ENCODE measurements around the gene NIPAL4.
"Not testable (repeated sequence)": the region's sequence is repeated elsewhere in the genome, so short reads cannot be mapped to it uniquely, and the experiment has no call there.

NIPAL4 gene
- long read RNA-seq, donor 1, result 0 reads
- long read RNA-seq, donor 2, result 0 reads
- long read RNA-seq, donor 3, result 0 reads
- long read RNA-seq, donor 4, result 0 reads
- long read RNA-seq, donor 5, result 0 reads
- long read RNA-seq, donor 6, partial matches to known transcripts, result 0 of 2 reads
- long read RNA-seq, donor 6, other reads (novel, unspliced or antisense), result 0 of 2 reads
- long read RNA-seq, donor 7, result 0 reads
- long read RNA-seq, donor 8, result 0 reads

DNA sequence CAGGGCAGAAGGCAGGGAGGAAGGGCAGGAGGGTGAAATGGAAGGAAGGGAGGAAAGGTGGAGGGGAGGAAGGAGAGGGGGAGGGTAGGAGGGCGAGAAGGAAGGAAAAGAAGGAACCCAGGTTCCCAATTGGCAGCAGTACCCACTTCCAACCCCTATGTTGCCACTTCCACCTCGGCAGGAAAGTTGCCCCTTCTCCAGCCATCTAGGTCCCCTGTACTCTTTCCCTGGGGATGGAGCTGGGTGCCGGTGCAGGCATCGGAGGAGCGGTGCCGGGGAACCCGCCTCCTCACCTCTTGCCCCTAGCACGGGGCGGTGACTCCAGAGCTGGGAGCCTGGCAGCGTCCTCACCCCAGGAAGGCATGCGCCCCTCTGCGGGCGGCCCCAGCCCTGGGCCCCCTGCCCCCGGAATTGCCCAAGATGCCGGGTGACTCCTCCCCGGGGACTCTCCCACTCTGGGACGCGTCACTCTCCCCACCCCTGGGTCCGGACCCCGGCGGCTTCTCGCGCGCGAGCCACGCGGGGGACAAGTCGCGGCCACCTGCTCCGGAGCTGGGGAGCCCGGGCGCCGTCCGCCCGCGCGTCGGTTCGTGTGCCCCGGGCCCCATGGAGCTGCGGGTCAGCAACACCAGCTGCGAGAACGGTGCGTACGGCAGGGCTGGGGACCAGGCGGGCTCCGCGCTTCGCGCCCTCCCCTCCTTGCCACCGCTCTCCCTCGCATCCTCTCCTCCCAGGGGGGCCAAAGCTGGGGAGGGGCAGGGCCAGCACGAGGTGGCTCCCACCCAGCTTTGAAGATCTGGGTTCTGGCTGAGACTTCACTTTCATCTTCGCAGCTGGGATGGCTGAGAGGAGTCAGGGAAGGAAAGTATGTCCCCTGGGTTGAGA, at the start of gene NIPAL4:
Gene NIPAL4 (plus strand): TSS at position 499 of the 885 bp plus-strand sequence. CDS start 108 bp downstream, at position 607.
- peak; percentile 61 for DNase-seq

DNA sequence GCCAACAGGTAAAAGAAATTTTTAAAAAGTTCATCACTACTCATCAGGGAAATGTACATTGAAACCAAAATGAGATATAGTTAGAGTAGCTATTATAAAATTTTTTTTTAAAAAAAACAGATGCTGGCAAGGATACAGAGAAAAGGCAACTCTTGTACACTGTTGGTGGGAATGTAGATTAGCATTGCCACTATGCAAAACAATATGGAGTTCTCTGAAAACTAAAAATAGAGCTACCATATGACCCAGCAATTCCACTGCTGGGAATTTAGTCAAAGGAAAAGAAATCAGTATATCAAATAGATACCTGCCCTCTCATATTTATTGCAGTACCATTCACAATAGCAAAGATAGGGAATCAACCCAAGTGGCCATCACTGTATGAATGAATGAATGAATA, 44.2 kb upstream of the NIPAL4 start:
- DNase-seq, result no peak

- not testable (repeated sequence) for DNase-seq
Measured at GRCh38 chr5:157419521-157419920, 40.5 kb upstream of the NIPAL4 start.

DNA sequence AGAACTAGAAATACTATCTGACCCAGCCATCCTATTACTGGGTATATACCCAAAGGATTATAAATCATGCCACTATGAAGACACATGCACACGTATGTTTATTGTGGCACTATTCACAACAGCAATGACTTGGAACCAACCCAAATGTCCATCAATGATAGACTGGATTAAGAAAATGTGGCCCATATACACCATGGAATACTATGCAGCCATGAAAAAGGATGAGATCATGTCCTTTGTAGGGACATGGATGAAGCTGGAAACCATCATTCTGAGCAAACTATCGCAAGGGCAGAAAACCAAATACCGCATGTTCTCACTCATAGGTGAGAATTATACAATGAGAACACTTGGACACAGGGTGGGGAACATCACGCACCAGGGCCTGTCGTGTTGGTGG, 30.1 kb upstream of the NIPAL4 start:
- DNase-seq, result not testable (repeated sequence)

DNA sequence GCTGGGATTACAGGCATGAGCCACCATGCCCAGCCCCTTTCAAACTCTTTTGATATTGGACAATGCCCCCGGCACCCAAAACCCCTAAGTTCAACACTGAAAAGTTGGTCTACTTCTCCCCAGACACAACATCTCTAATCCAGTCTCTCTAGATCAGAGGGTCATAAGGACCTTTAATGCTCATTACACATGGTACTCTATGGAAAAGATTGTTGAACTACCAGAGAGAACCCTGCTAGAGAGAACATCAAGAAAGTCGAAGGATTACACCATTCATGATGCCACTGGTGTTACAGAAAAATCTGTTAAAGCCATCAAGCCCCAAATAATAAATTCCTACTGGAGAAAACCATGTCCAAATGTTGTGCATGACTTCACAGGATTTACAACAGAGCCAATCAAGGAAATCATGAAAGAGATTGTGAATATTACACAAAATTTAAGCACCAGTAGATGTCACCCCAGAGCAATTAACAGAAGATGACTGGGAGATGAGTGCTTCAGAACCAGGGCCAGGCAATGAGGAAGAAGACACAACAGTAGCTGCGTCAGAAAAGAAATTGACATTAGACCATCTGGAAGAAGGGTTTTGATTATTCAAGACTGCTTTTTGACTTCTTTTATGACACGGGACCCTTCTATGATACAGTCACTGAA, 28.3 kb upstream of the NIPAL4 start:
- no peak for DNase-seq

GRCh38 chr5:157434096-157434495, 25.9 kb upstream of the NIPAL4 start:
- DNase-seq, result no peak

GRCh38 chr5:157443041-157443549, 16.9 kb upstream of the NIPAL4 start:
- DNase-seq, result peak; percentile 28

GRCh38 chr5:157444224-157444623, 15.8 kb upstream of the NIPAL4 start:
- no peak for DNase-seq

DNA sequence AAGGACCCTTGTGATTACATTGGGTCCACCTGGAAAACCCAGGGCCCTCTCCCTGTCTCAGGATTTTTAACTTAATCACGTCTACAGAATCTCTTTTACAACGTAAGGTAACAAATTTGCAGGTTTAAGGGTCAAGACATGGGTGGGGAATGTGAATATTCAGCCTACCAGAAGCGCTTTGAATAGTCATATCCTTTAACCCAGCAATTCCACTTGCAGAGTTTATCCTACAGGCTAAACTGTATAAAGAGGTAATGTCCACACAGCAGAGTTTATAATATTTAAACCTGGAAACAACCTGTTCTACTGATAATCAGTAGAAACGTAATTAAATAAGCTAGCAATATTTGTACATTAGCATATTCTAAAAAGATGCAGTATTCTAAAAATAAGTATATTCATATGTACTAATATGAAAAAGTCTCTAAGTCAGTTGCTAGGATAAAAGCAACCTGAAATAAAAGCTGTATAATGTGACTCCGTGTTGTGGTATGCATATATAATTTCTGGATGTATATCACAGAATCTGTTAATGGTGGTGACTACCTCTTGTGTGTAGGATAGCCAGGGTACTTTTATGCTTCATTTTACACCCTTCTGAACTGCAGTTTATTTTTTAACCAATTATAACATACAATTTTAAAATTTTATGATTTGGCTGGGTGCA, 14.1 kb upstream of the NIPAL4 start:
- no peak for DNase-seq

DNA sequence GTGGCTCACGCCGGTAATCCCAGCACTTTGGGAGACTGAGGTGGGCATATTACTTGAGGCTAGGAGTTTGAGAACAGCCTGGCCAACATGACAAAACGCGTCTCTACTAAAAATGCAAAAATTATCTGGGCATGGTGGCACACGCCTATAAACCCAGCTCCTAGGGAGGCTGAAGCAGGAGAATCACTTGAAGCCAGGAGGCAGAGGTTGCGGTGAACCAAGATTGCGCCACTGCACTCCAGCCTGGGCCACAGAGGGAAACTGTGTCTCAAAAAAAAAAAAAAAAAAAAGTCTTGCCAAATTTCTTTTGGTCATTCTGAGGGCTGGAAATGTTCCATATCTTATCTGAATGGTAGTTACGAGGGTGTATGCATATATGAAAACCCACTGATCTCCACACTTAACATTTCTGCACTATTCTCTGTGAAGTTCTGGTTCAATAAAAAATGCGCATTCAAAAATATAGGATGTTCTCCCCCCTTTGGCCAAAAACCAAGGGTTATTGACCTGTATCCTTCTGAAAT, 13.5 kb upstream of the NIPAL4 start:
- no peak for DNase-seq

DNA sequence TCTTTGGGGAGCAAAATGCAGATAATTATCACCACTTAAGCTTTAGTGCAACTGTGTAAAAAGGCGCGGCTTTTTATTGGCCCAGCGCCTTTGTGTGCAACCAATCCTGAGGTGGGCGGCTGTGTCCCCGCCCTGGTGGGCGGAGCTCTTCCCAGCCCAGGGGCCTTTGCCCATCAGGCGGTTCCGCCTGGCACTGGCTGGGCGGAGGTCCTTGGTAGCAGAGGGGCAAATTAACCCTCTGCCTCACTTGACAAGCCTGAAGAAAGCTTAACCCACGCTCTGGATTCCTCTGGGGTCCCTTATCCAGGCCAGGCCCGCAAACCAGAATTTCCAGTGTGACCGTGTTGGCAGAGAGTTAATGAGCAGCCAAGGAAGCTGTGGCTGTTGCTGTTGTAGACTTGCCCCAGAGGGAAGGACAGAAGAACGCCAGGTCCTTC, 12.8 kb upstream of the NIPAL4 start:
- peak; percentile 44 for DNase-seq

- no peak for DNase-seq
Measured at GRCh38 chr5:157449011-157449723, 10.8 kb upstream of the NIPAL4 start.

GRCh38 chr5:157450024-157450423, 10.0 kb upstream of the NIPAL4 start:
- no peak for DNase-seq

DNA sequence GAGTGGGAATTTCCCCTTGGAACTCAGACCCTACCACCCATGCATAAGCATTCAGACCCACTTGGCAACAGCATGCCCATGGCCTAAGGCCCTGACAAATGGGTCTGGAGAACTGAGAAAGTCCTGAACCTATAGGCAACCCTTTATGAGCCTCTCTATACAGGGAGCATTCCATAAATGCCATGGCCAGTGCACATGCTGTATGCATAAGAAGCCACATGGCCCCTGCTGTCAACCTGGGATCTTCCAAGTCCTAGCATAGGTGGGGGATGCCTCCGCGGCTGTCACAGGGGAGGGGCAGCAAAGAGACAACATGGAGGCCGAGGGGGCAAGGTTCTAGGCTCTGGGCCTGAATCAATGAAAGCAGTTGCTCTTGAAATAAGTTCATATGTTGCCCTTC, 8.2 kb upstream of the NIPAL4 start:
- no peak for DNase-seq

DNA sequence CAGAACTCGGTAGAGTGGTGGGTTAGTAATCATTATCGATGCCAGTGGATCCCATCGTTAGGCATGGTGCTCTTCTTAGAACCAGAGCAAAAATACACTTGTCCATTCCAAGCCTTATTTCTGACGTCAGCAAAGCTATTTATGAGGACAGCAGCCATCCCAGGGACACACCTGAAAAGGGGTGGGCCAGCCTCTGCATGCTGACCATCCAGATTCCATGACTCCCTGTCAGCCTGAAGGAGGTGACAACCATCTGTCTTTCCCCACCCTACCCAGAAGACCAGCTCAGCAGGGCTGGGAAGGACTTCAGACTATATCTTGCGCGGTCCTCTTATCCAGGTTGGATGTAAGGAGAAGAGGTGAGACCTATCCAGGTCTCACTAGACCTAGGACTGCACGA, 5.7 kb upstream of the NIPAL4 start:
- no peak for DNase-seq

GRCh38 chr5:157455057-157455456, 5.0 kb upstream of the NIPAL4 start:
- no peak for DNase-seq

DNA sequence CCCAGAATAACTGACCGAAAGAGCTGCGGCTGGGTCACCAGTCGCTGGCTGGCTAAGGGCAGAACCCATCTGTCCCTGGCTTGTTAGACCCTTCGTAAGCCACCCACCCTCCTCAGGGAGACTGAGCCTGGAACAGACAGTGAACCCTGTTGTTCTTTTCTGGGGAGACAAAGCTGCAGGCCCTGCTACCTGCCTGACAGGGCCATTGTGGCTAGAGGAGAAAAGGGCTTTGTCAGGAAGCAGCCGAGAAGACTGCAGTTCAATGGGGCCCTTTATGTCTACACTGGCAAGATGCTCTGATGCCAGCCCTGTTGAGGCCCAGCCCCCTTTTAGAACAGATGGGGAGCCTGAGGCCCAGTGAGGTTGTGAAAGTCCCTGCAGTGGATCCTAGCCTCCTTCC, 3.7 kb upstream of the NIPAL4 start:
- DNase-seq, result no peak

- DNase-seq, result no peak
Measured at GRCh38 chr5:157457391-157457790, 2.6 kb upstream of the NIPAL4 start.

GRCh38 chr5:157458835-157459234, 1.2 kb upstream of the NIPAL4 start:
- no peak for DNase-seq

DNA sequence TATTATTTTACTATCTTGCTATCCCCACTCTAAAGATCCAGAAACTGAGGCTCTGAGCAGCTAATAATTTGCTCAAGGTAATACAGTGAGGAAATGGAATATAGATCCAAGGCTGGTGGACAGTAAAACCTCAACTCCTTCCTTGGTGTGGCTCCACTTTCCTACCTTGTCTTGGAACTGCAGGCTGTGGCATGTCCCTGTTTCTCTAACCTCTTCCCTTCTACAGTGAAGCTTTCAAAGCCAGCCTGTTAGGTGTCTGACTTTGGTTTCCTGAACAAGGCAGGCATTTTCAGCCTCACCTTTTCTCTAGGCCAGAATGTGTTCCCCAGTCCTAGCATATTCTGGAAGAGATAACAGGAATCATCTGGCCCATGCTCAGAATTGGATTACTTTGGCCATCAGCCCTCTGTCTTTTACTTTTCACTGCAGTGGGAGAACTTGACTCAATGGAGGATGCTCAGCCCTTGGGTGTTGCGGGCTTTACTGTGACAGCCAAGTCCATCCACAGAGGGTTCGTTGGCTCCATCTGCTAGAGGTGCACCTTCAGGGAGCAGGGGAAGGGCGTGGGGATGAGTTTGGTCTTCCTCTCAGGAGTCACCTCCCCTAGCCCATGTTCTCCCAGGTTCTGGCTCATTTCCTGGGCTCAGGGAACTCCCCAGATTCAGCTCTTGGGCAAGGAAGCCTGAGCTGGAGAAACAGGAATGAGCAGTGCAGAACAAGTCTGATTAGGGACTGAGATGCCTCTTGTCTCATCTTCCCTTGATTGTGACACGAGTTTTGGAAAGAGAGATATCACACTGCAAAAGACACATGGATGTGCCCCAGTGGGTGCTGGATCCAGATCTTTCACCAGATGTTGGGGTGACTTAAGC, 1.1 kb downstream of the NIPAL4 start:
- no peak for DNase-seq
